ENCODE results near the gene CACNA2D1. TPM values are rescaled to one million over a fixed set of nuclear protein-coding genes. Genes with fewer than 3 reads are reported as not detected.

Gene CACNA2D1
- total RNA-seq, 2 donors from 2014 or later, result 5.4 to 32.0 TPM

DNA sequence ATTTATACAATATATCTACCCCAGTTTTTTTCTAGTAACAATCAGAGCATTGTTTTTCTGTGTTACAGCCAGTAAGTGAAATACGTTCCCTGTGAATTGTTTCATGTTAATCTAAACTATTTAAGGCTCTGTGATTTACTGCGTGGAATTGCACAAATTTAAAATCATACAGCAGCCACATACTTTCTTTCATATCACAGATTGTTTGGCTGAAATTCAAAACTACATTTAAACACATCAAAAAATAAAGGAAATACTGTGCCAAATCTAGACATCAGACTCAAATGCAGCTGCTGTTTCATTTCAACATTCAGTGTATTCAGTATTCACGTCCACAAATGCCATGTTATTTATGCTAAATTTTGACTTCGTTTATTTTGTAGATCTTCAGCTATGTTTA, 431.1 kb downstream of the CACNA2D1 start:
- no peaks in the 10 kb centered on the region for H3K27me3 ChIP-seq
- no peak overlapping the region for H3K27ac ChIP-seq
- intact Hi-C loops (cut with DNase I), result loop anchor here (10.0 kb wide), 1 partner anchor 508 kb away; no protein-coding TSS in a partner anchor
- no peaks in the 10 kb centered on the region for H3K36me3 ChIP-seq (replicated peaks in 1 of 2; ENCODE audit: insufficient read depth in 1 of 2, low read depth in 2 of 2)
- ATAC-seq (no peak), DNase-seq (no peak)
- no peaks in the 10 kb centered on the region for H3K4me1 ChIP-seq
- TF ChIP-seq, protein P1, sequence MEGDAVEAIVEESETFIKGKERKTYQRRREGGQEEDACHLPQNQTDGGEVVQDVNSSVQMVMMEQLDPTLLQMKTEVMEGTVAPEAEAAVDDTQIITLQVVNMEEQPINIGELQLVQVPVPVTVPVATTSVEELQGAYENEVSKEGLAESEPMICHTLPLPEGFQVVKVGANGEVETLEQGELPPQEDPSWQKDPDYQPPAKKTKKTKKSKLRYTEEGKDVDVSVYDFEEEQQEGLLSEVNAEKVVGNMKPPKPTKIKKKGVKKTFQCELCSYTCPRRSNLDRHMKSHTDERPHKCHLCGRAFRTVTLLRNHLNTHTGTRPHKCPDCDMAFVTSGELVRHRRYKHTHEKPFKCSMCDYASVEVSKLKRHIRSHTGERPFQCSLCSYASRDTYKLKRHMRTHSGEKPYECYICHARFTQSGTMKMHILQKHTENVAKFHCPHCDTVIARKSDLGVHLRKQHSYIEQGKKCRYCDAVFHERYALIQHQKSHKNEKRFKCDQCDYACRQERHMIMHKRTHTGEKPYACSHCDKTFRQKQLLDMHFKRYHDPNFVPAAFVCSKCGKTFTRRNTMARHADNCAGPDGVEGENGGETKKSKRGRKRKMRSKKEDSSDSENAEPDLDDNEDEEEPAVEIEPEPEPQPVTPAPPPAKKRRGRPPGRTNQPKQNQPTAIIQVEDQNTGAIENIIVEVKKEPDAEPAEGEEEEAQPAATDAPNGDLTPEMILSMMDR (IDR thresholded peaks at IDR 0.05), result no peak
- TF ChIP-seq POLR2A (IDR thresholded peaks at IDR 0.05), result no peak
- H3K4me3 ChIP-seq, result no peak overlapping the region
- H3K9me3 ChIP-seq, result no peaks in the 10 kb centered on the region
- WGBS, 2 donors, result 36 to 47% methylated on average over 4 of the region's 4 CpGs

DNA sequence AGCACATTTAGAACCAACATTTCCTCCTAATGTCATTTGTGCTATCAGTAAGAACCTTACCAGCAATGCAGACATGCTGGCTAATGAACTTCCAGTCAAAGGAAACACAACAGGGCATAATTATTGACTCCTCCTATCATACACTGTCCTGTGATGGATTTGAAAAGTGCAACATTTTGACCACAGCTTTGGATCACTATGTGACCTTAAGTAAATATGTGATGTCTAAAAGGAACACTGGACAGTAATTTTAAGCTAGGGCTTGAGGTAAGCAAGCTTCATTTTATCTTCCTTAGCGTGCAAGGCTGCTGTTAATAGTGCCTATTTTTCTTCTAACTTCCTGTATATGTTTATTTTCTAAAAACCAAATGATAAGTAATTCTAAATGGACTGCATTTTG, 433.2 kb downstream of the CACNA2D1 start:
- Histone ChIP-seq H3K4me3 (no peak overlapping the region), H3K4me1 (no peaks in the 10 kb centered on the region), H3K27me3 (no peaks in the 10 kb centered on the region), H3K36me3 (replicated peaks in 1 of 2; ENCODE audit: insufficient read depth in 1 of 2, low read depth in 2 of 2) (no peaks in the 10 kb centered on the region), H3K27ac (no peak overlapping the region), H3K9me3 (no peaks in the 10 kb centered on the region)
- no peak for TF ChIP-seq POLR2A (IDR thresholded peaks at IDR 0.05)
- TF ChIP-seq, protein P1 (IDR thresholded peaks at IDR 0.05), result no peak
- intact Hi-C loops (cut with DNase I), result loop anchor here (10.0 kb wide), 1 partner anchor 506 kb away; no protein-coding TSS in a partner anchor
- WGBS, 2 donors, result 69 to 81% methylated on average over 1 of the region's 1 CpG
- ATAC-seq, result no peak
- DNase-seq, result no peak

DNA sequence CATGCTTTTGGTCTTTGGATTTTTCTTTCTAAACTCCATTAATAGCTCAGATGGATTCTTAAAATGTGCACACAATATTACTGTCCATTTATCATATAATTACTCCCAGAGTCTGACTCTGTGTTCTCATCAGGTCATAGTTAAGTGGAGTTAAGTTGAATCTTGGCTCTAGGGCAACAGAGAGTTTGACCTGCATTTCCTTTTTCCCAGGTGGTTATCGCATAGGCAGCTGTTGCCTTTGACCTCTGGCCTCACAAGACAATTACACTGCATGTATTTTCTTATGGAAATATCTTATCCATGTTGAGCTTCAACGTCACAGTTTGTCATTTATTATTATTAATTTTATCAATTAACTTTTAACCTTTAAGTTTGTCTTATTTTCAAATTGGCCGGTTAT, 436.3 kb downstream of the CACNA2D1 start:
- no peak for ATAC-seq
- H3K27me3 ChIP-seq, result no peaks in the 10 kb centered on the region
- H3K36me3 ChIP-seq (replicated peaks in 1 of 2; ENCODE audit: insufficient read depth in 1 of 2, low read depth in 2 of 2), result no peaks in the 10 kb centered on the region
- H3K9me3 ChIP-seq, result no peaks in the 10 kb centered on the region
- no peak overlapping the region for H3K4me3 ChIP-seq
- WGBS, 2 donors, result 15 to 23% methylated on average over 3 of the region's 3 CpGs
- no peak for DNase-seq
- intact Hi-C loops (cut with DNase I), result no loop called here
- H3K4me1 ChIP-seq, result no peaks in the 10 kb centered on the region
- no peak overlapping the region for H3K27ac ChIP-seq
- TF ChIP-seq POLR2A (IDR thresholded peaks at IDR 0.05), result no peak
- TF ChIP-seq, protein P1 (IDR thresholded peaks at IDR 0.05), result no peak

DNA sequence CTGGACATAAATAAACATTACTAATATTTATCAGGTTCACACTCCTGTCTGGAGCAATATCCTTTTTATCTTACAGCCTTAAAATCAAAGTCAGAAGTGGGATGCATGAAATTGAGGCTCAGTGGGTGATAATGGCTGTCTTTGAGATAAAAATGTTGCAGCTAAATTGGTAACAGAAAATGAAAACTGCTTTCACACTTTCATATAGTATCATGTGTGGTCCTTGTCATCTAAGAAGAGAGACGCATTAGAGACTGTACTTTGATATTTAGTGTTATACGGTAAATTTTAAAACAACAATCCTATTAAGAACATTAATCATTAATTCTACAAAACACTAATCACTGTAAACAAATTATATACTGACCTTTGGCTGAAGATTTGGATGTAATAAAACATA, 438.5 kb downstream of the CACNA2D1 start:
- Histone ChIP-seq H3K4me1 (no peaks in the 10 kb centered on the region), H3K36me3 (replicated peaks in 1 of 2; ENCODE audit: insufficient read depth in 1 of 2, low read depth in 2 of 2) (no peaks in the 10 kb centered on the region), H3K27me3 (no peaks in the 10 kb centered on the region), H3K27ac (no peak overlapping the region), H3K4me3 (no peak overlapping the region), H3K9me3 (no peaks in the 10 kb centered on the region)
- intact Hi-C loops (cut with DNase I), result no loop called here
- ATAC-seq, result no peak
- DNase-seq, result no peak
- 82 to 85% methylated on average over 2 of the region's 2 CpGs for WGBS, 2 donors
- TF ChIP-seq POLR2A (IDR thresholded peaks at IDR 0.05), result no peak
- TF ChIP-seq, protein P1 (IDR thresholded peaks at IDR 0.05), result no peak

DNA sequence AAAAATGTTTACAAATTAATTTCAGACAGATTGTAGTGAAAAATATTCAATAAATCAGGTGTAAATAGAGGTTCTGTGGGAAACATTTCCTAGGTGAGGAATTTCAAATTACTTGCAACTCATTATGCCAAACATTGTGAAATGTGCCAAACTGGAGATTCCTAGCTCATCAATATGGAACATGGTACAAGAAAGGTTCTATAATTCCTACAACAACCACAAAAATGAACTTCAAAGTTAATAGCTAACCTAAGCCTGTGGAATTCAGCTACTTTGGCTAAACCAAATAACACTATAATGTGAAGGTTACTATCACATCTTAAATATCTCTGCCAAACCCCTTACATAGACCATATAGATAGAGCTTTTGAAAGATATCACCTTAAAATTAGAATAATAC, 450.4 kb downstream of the CACNA2D1 start:
- Histone ChIP-seq H3K4me1 (no peaks in the 10 kb centered on the region), H3K4me3 (no peak overlapping the region), H3K27ac (no peak overlapping the region), H3K27me3 (no peaks in the 10 kb centered on the region), H3K9me3 (no peaks in the 10 kb centered on the region), H3K36me3 (replicated peaks in 1 of 2; ENCODE audit: insufficient read depth in 1 of 2, low read depth in 2 of 2) (no peaks in the 10 kb centered on the region)
- DNase-seq (no peak), ATAC-seq (no peak)
- TF ChIP-seq POLR2A (IDR thresholded peaks at IDR 0.05), result no peak
- TF ChIP-seq, protein P1 (IDR thresholded peaks at IDR 0.05), result no peak
- intact Hi-C loops (cut with DNase I), result no loop called here
